GM13976 (cell line): ENCODE data around the gene NMNAT2.

Experiments used
- DNase-seq: peaks from one replicate; pipeline ENCODE4 v3.0.0; 2012; ENCODE audit warnings: low spot score
- in situ Hi-C: fragments of 300-500 bp; cut with MboI; formaldehyde crosslinking; loops from one replicate; pipeline ENCODE4 v1.12.0; 2022; ENCODE audit warnings: low sequenced_read_pairs, mixed read lengths, inconsistent platforms; ENCODE audit not compliant: unreplicated experiment
- TF ChIP-seq, protein P1 (sequence below): IDR thresholded peaks from 2 replicates; pipeline ENCODE4 v1.5.1; 2012; ENCODE audit warnings: borderline replicate concordance, mild to moderate bottlenecking; ENCODE audit not compliant: insufficient read depth; ENCODE audit errors: extremely low read depth, missing control alignments, control extremely low read depth

Gene NMNAT2

GRCh38 chr1:183222909-183223308 is 195.3 kb downstream of the NMNAT2 start:
- in situ Hi-C loops = no loop called here
- no peak for DNase-seq
- TF ChIP-seq, protein P1, sequence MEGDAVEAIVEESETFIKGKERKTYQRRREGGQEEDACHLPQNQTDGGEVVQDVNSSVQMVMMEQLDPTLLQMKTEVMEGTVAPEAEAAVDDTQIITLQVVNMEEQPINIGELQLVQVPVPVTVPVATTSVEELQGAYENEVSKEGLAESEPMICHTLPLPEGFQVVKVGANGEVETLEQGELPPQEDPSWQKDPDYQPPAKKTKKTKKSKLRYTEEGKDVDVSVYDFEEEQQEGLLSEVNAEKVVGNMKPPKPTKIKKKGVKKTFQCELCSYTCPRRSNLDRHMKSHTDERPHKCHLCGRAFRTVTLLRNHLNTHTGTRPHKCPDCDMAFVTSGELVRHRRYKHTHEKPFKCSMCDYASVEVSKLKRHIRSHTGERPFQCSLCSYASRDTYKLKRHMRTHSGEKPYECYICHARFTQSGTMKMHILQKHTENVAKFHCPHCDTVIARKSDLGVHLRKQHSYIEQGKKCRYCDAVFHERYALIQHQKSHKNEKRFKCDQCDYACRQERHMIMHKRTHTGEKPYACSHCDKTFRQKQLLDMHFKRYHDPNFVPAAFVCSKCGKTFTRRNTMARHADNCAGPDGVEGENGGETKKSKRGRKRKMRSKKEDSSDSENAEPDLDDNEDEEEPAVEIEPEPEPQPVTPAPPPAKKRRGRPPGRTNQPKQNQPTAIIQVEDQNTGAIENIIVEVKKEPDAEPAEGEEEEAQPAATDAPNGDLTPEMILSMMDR = no peak

DNA sequence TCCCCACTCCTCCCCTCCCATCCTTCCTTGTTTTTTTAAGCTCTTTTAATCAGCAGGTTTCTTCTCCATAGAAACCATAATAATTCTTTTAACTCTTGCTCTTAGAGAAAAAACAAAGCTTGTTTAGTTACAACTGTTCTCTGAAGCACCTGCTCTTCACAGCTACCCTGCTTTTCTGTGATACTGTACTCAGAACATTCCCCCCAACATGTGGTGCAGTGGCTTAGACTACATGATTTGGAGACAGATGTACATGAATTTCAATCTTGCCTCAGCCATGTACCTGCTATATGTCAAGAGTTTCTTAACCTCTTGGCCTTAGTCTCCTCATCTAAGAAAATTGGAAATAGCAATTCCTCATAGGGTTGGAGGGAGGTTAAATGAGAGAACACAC is 198.6 kb downstream of the NMNAT2 start:
- no peak for DNase-seq
- in situ Hi-C loops = no loop called here
- TF ChIP-seq, protein P1 = no peak

- TF ChIP-seq, protein P1 = no peak
- peak; percentile 15 for DNase-seq
- in situ Hi-C loops = no loop called here
Measured at GRCh38 chr1:183218971-183219615, 199.1 kb downstream of the NMNAT2 start.

GRCh38 chr1:183218027-183218618 is 200.1 kb downstream of the NMNAT2 start:
- in situ Hi-C loops = no loop called here
- DNase-seq = no peak

GRCh38 chr1:183215936-183216335 is 202.2 kb downstream of the NMNAT2 start:
- in situ Hi-C loops = no loop called here
- TF ChIP-seq, protein P1 = no peak
- no peak for DNase-seq

More at GRCh38 chr1:183218027-183218618, 200.1 kb downstream of the NMNAT2 start:
- TF ChIP-seq, protein P1 = no peak

- in situ Hi-C loops = no loop called here
- DNase-seq = no peak
- TF ChIP-seq, protein P1 = no peak
Measured at GRCh38 chr1:183215076-183215720, 203.0 kb downstream of the NMNAT2 start.
